Activated T-helper 1 cell treated with anti-CD3 and anti-CD28 coated beads, Interleukin-2, amount 50 U/mL, for 16 hours (primary cell): ENCODE measurements around the gene SIK3.

ENCODE experiments used
- DNase-seq, 2 donors: peaks; one replicate each; pipeline ENCODE4 v3.0.0-alpha.2; 2020; ENCODE audit warnings: low read depth in 1 of 2, low spot score in 1 of 2

Gene SIK3

GRCh38 chr11:116972691-116973090 lies 125.5 kb downstream of the SIK3 start:
- DNase-seq = no peak

GRCh38 chr11:116970485-116971292 lies 127.5 kb downstream of the SIK3 start:
- DNase-seq = no peak

- DNase-seq = no peak
These were observed 128.5 kb downstream of the SIK3 start for GRCh38 chr11:116969694-116970093.

GRCh38 chr11:116964269-116964668 lies 134.0 kb downstream of the SIK3 start:
- no peak for DNase-seq

GRCh38 chr11:116963813-116964212 lies 134.4 kb downstream of the SIK3 start:
- DNase-seq = no peak

- DNase-seq = no peak
These were observed 136.1 kb downstream of the SIK3 start for GRCh38 chr11:116962108-116962507.

GRCh38 chr11:116960930-116961329 lies 137.3 kb downstream of the SIK3 start:
- no peak for DNase-seq

GRCh38 chr11:116958246-116958645 lies 140.0 kb downstream of the SIK3 start:
- DNase-seq = no peak

GRCh38 chr11:116955949-116956348 lies 142.3 kb downstream of the SIK3 start:
- no peak for DNase-seq

GRCh38 chr11:116955548-116955947 lies 142.7 kb downstream of the SIK3 start:
- no peak for DNase-seq

GRCh38 chr11:116953530-116954285 lies 144.5 kb downstream of the SIK3 start:
- no peak for DNase-seq

GRCh38 chr11:116951762-116952161 lies 146.5 kb downstream of the SIK3 start:
- DNase-seq = no peak

- DNase-seq = no peak
These were observed 148.0 kb downstream of the SIK3 start for GRCh38 chr11:116950210-116950609.

GRCh38 chr11:116948391-116948790 lies 149.8 kb downstream of the SIK3 start:
- no peak for DNase-seq

- no peak for DNase-seq
These were observed 151.8 kb downstream of the SIK3 start for GRCh38 chr11:116946414-116946813.

GRCh38 chr11:116939499-116939898 lies 158.7 kb downstream of the SIK3 start:
- no peak for DNase-seq

- no peak for DNase-seq
These were observed 159.7 kb downstream of the SIK3 start for GRCh38 chr11:116938471-116939070.

- DNase-seq = no peak
These were observed 161.3 kb downstream of the SIK3 start for GRCh38 chr11:116936754-116937446.

- DNase-seq = no peak
These were observed 162.7 kb downstream of the SIK3 start for GRCh38 chr11:116935514-116935913.

GRCh38 chr11:116935089-116935488 lies 163.1 kb downstream of the SIK3 start:
- DNase-seq = no peak

- no peak for DNase-seq
These were observed 164.3 kb downstream of the SIK3 start for GRCh38 chr11:116933961-116934360.
